GM21786 (cell line): ENCODE measurements around the gene ADGRE2.

Experiments used
- ATAC-seq: cut with Tn5 transposase; IDR thresholded peaks from one replicate; pipeline ENCODE4 v1.9.1; 2021; ENCODE audit not compliant: unreplicated experiment

ADGRE2 gene

DNA sequence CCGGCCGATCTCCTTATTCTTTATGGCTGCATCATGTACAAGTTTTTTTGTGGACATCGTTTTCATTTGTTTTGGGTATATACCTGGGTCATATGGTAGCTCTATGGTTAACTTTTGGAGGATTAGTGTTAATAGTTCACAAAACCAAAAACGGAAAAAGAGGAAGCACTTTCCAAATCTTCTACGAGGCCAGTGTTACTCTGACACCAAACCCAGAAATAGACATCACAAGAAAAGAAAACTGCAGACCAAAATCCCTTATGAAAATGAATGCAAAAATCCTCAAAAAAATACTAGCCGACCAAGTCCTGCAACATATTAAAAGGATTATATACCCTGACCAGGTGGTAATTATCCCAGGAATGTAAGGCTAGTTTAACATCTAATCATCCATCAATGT lies 29.8 kb downstream of the ADGRE2 start:
- no peak for ATAC-seq

DNA sequence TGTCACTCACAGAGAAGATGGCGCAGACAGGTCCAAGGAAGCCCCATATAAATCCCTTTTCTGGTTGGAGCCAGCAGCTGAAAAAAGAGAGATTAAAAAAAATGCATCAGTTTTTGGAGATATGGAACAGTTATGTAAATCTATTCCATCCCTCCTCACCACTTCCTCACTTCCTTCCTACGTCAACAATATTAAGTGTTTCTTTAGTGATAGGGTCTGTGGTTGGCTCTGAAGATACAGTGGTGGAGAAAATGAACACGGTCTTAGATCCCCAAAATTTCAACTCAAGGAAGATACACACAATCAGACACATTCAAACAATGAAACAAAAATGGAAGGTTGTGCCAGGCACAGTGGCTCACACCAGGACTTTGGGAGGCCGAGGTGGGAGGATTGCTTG lies 31.5 kb downstream of the ADGRE2 start:
- no peak for ATAC-seq

DNA sequence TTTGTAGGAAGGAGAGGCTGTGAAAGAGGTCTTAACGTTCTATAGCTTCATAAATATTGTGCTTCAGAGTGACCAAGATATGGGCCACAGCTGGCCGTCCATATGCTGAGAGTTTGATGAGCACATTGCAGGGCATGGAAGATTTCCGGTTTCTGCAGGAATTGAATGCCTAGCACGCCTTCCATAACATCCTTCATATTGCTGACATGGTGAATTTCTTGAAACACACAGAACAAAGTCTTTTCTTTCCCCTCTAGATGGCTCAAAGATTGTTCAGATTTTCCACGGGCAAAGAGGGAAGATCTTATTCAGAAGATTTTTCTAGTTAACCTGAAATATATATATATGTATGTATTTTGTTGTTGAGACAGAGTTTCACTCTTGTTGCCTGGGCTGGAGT lies 42.4 kb downstream of the ADGRE2 start:
- no peak for ATAC-seq

DNA sequence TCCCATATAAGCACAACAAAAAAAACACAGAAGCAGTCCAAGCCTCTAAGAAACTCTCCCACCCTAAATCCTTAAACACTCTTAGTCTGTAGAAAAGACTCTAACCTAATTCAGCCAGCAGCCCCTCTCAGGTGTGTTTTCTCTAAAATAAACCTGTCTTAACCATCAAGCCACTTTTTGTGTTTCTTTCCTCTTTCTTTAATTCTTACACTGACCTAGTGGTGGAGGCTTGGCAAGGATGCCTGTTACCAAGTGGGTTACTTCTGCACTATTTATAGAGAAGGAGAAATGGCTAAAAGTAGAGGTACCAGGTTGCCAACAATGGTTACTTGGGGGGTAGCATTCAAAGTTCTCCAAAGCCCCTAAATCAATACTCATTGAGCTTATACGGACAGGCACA lies 44.8 kb downstream of the ADGRE2 start:
- no peak for ATAC-seq

DNA sequence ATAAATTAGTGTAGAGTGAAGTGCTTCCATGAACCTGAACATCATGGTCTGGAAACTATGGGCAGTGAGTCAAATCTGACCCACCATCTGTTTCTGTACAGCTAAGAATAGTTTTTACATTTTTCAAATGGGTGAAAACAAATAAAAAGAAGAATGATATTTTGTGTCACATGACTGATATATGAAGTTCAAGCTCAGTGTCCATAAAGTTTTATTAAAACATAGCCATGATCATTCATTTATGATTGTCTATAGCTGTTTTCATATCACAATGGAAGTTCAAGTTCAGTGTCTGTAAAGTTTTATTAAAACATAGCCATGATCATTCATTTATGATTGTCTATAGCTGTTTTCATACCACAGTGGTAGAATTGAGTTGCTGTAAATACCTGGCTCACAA lies 45.9 kb downstream of the ADGRE2 start:
- ATAC-seq, result no peak

DNA sequence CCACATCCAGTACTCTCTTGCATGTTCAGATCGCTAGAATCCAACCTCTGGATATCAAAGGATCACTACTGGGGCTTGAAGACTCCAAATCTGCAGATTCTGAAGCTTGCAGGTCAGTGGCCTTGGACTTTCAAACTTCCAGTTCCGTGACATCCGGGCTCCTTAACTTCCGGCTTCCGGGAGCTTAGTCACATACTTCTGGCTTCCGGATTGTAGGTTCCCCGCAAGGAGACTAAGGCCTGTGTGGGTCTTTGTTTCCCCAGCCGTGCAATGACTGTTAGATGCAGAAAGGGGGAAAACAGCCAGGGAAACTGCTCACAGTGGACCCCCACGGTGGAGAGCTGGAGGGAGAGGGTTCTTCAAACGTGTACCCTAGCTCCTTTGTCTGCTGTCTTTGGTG lies 47.2 kb downstream of the ADGRE2 start:
- no peak for ATAC-seq

DNA sequence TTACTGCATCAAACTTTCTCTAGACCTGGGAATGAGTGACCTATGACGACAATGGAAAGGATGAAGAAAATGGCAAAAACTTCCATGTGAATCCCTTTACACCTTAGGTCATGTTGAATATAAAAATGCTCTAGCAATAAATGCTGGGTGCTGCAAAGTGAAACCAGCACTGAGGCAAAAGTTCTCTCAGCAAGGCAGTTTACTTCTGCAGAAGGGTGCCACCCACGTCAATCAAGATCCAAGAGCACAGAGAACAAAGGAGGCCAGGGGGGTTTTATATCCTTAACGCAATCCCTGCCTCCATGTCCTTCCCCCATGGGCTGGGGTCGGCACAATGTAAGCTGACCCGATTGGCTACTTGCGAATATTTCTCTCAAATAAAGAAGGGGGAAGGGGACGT lies 49.8 kb downstream of the ADGRE2 start:
- no peak for ATAC-seq

DNA sequence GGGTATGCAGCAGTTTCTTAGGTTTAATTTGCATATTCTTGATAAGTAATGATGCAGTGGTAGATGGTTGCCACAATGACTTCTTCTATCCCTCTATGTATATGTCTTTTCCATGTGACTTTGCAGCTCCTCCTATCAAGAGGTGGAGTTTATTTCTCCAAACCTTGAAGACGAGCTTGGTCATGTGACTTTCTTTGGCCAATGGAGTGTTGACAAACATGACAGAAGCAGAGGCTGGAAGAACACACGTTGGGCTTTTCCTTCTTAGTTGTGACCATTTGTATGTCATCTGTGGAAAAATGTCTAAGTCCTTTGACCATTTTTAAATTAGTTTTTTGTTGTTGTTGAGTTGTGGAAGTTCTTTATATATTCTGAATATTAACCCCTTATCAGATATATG lies 56.2 kb downstream of the ADGRE2 start:
- ATAC-seq, result no peak

DNA sequence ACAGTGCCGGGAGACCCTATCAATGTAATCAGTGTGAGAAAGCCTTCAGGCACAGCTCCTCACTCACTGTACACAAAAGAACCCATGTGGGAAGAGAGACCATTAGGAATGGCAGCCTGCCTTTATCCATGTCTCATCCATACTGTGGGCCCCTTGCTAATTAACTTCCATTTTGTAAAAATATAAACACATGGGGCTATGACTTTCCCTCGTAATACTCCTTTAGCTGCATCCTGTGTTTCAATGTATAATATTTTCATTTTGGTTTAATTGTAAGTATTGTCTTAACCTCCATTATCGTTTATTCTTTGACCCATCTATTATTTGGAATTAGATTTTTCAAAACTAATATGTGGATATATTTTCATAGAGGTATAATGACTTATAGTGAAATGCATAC lies 59.2 kb downstream of the ADGRE2 start:
- no peak for ATAC-seq

DNA sequence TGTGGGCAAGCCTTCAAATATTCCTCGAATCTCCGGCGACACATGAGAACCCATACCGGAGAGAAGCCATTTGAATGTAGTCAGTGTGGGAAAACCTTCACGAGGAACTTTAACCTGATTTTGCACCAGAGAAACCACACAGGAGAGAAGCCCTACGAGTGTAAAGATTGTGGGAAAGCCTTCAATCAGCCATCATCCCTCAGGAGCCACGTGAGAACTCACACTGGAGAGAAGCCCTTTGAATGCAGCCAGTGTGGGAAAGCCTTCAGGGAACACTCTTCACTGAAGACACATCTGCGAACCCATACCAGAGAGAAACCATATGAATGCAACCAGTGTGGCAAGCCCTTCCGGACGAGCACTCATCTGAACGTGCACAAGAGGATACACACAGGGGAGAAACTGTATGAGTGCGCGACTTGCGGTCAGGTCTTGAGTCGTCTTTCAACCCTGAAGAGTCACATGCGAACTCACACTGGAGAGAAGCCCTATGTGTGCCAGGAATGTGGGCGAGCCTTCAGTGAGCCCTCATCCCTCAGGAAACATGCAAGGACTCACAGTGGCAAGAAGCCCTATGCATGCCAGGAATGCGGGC lies 59.7 kb downstream of the ADGRE2 start:
- no peak for ATAC-seq

DNA sequence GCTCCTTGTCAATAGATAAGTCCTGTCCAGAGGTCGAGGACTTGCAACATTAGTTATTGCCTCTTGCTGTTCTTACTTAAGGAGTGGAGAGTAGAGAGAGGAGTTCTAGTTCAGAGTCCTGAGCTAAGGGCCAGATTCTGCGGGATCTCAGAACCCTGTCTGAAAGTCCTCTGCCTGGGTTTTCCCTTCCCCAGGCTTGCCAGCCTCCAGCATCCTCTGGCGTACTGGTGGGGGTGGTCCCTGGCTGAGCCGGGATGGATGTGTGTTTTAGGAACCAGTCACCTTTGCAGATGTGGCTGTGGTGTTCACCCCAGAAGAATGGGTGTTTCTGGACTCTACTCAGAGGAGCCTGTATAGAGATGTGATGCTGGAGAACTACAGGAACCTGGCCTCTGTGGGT lies 62.5 kb downstream of the ADGRE2 start:
- no peak for ATAC-seq

DNA sequence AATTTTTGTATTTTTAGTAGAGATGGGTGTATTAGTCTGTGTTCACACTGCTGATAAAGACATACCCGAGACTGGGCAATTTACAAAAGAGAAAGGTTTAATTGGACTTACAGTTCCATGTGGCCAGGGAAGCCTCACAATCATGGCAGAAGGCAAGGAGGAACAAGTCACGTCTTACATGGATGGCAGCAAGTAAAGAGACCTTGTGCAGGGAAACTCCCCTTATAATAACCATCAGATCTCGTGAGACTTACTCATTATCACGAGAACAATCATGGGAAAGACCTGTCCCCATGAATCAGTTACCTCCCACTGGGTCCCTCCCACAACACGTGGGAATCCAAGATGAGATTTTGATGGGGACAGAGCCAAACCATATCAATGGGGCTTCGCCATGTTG lies 73.9 kb downstream of the ADGRE2 start:
- no peak for ATAC-seq

DNA sequence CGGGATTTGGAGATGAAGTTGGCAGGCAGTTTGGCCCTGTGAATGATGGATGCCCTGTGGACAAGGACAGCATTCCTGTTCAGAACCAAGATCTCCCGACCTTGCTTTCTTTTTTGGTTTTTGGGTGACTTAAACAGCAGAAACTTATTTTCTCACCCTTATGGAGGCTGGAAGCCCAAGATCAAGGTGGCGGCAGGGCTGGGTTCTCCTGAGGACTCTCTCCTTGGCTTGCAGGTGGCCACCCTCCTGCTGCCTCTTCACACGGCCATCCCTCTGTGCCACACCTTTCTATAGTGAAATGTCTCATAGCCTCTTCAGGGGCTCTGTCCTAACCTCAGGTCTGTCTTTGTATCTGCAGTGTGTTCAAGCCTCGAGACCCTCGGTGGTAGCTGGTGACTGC lies 74.5 kb downstream of the ADGRE2 start:
- no peak for ATAC-seq

DNA sequence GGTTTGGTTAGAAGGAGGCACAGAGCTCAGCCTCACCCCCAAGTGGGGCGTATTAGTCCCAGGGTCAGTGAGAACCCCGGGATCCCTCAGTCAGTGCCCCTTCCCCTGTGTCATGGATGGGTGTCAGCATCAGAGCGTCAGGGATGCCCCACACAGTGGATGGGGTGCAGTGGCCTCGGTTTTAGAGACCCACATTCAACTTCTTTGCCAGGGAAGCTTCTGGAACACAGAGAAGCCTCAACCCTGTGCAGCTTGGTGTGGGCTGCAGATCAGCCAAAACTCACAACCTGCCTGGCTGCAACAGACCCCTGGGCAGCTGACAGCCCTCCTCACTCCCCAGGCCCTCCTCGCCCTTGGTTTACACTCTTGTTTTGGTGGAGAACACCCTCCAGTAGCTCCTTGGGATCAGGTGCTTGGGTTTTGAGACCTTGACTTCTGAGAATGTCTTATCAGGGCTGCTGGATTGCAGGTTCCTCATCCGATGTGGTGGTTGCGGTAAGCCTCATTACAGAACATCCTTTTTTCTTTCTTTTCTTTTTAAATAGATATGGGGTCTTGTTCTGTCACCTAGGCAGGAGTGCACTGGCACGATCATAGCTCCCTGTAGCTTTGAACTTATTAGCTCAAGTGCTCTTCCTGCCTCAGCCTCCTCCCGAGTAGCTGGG lies 77.5 kb downstream of the ADGRE2 start:
- no peak for ATAC-seq

DNA sequence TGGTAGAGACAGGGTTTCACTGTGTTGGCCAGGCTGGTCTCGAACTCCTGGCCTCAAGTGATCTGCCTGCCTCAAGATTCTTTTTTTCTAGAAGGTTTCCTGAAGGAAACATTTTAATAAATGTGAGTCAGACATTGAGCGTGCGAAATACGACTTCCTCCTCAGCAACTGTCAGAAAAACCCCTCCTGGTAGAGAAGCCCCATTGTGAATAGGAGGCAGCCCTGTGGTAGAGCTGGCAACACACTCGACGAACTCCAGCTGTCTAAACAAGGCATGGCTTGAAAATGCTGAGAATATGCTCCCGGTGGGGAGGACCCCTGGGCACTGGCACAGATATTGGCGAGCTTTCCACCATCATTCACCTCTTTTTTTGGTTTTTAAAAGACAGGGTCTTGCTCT lies 78.7 kb downstream of the ADGRE2 start:
- no peak for ATAC-seq

DNA sequence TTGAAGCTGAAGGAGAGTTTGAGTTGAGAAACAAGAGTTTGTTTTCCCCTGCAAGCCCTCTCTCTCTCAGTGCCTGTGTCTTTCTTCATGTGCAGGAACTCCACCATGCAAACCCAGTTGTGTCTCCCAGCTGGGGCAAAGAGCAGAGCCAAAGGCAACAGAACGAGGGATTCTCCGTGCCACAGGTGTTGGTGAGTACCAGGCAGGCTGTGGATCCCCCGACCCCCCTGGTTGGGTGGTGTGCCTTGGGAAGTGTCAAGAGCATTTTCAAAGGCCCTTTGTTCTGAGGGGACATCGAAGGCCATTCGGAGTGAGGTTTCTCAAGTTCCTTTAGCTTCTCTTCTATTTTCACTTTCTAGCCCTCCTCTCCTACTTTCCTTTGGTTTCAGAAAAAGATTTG lies 82.9 kb downstream of the ADGRE2 start:
- ATAC-seq, result no peak

DNA sequence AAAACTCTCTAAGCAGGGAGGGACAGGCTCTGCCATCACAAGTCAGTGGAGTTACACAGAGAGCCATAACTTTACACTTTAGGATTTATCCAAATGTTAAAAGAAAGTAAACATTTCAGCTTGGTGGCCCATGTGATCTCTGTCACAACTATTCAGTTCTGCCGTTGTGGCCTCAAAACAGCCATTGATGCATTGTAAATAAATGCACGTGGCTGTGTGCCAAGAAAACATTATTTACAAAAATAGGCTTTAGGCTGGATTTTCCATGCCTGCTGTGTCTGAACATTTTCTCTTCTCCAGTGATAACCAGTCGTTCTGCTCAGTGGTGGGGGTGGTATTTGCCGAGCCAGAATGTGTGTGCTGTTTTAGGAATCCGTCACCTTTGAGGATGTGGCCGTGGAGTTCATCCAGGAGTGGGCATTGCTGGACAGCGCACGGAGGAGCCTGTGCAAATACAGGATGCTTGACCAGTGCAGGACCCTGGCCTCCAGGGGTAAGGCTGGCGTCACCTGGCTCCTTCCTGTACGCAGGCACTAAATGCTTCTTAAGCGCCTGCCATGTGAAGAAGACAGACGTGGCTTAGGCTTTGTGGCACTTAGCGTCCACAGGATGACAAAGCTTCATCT lies 83.6 kb downstream of the ADGRE2 start:
- ATAC-seq, result no peak

DNA sequence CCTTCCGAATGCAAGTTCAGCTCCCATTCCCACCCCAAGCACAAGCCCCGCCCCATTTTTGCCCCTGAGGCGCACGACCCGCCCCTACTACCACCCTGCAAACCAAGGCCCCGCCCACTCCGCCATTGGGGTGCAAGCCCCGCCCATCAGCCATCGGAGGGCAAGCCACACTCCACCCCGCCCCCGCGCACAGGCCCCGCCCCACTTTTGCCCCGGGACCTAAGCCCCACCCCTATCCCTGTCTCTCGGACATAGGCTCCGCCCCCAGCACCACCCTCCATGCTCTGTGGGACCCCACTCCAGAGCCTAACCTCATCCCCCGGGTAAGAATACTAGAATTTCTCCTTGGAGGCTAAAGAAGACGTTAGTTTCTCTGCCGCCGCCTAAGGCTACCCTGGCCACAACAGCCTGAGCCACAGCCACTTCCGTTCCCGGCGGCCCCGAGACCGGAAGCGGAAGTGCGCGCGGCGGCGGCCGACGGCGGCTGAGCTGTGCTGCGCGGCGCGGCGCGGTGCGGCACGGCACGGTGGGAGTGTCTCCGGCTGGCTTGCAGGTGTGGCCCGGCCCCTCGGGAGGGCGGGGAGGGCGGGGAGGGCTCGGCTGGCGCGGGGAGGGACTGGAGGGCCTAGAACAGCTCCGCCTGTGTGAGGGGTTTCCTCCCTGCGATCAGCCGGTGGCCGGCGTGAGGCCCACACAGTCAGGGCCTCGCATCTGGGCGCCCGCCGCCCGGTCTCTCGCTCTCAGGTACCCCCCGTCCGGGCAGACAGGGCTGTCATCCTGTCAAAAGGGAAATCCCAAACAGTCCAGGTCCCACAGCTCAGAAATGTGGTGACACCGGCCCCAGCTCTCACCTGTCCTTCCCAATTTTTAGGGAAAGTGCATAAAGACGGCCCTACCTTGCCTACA lies 88.5 kb downstream of the ADGRE2 start, which contains the start of gene ZNF333:
ZNF333 (plus strand) TSS at position 451 of the 906 bp plus-strand sequence. CDS start 3,444 bp downstream, outside the sequence.
- ATAC-seq, result peak; percentile 83

DNA sequence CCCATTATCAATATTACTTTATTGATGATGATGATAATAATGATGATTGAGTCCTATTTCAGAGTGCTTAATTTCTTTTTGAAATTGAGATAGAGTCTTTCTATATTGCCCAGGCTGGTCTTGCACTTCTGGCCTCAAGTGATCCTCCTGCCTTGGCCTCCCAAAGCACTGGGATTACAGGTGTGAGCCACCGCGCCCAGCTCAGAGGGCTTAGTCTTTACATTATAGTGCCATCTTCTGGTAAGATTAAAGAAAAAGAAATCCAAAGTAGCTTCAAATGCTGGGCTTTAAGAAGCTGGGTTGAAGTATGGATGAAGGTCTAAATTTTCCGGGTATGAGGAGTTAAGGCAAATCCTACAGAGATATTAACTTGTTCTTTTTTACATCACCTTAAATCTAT lies 91.9 kb downstream of the ADGRE2 start:
- no peak for ATAC-seq

DNA sequence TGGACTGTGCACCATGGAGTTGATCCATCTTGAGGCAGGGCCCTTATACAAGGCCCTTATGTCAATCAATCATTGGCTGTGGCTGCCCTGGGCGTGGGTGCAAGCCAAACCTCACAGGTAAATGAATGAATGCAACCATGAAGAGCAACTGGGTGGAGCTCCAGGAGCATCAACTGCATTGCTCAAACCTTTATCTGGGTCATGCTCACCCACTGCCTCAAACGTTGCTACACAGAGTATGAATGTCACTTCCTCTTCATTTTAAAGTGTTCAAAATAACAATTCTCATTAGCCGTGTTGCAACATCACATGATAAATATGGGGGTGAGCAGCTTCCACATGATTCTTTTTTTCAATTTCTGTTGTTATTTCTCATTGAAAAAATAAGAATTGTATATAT lies 94.9 kb downstream of the ADGRE2 start:
- no peak for ATAC-seq
